ENCODE data around the gene FADS1. TPM values are rescaled to one million over a fixed set of nuclear protein-coding genes. Genes with fewer than 3 reads are reported as not detected.

Gene FADS1
- total and polyA plus RNA-seq, 2 of the 13 experiments (the other 11 are each of a cell fraction or from before 2014, with no cell fraction given), result 91.8 to 108 TPM

- no peak for TF ChIP-seq SNAPC2 (CRISPR knock-in tag; IDR thresholded peaks at IDR 0.05)
- 0 out of 2 replicates have a peak, but pooled peaks have one; percentile 32 for TF ChIP-seq PCBP1 (IDR thresholded peaks at IDR 0.05; ENCODE audit: borderline replicate concordance, low read depth, low read length)
- TF ChIP-seq CREB1 (IDR thresholded peaks at IDR 0.05), result no peak
- TF ChIP-seq CREB1 (CRISPR knock-in tag; IDR thresholded peaks at IDR 0.05), result no peak
- no peak for TF ChIP-seq ZNF292 (CRISPR knock-in tag; IDR thresholded peaks at IDR 0.05; ENCODE audit: borderline replicate concordance, low read depth)
- TF ChIP-seq ESRRA (CRISPR knock-in tag; IDR thresholded peaks at IDR 0.05; ENCODE audit: low read depth), result no peak
- no peak for TF ChIP-seq XBP1 (CRISPR knock-in tag; IDR thresholded peaks at IDR 0.05)
- TF ChIP-seq, protein P1, sequence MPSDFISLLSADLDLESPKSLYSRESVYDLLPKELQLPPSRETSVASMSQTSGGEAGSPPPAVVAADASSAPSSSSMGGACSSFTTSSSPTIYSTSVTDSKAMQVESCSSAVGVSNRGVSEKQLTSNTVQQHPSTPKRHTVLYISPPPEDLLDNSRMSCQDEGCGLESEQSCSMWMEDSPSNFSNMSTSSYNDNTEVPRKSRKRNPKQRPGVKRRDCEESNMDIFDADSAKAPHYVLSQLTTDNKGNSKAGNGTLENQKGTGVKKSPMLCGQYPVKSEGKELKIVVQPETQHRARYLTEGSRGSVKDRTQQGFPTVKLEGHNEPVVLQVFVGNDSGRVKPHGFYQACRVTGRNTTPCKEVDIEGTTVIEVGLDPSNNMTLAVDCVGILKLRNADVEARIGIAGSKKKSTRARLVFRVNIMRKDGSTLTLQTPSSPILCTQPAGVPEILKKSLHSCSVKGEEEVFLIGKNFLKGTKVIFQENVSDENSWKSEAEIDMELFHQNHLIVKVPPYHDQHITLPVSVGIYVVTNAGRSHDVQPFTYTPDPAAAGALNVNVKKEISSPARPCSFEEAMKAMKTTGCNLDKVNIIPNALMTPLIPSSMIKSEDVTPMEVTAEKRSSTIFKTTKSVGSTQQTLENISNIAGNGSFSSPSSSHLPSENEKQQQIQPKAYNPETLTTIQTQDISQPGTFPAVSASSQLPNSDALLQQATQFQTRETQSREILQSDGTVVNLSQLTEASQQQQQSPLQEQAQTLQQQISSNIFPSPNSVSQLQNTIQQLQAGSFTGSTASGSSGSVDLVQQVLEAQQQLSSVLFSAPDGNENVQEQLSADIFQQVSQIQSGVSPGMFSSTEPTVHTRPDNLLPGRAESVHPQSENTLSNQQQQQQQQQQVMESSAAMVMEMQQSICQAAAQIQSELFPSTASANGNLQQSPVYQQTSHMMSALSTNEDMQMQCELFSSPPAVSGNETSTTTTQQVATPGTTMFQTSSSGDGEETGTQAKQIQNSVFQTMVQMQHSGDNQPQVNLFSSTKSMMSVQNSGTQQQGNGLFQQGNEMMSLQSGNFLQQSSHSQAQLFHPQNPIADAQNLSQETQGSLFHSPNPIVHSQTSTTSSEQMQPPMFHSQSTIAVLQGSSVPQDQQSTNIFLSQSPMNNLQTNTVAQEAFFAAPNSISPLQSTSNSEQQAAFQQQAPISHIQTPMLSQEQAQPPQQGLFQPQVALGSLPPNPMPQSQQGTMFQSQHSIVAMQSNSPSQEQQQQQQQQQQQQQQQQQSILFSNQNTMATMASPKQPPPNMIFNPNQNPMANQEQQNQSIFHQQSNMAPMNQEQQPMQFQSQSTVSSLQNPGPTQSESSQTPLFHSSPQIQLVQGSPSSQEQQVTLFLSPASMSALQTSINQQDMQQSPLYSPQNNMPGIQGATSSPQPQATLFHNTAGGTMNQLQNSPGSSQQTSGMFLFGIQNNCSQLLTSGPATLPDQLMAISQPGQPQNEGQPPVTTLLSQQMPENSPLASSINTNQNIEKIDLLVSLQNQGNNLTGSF (CRISPR knock-in tag; IDR thresholded peaks at IDR 0.05), result peak; percentile 9; the same call in 1 of the 2 replicates
- no peak for TF ChIP-seq TCF7 (IDR thresholded peaks at IDR 0.05; ENCODE audit: low read depth)
- TF ChIP-seq, protein P2, sequence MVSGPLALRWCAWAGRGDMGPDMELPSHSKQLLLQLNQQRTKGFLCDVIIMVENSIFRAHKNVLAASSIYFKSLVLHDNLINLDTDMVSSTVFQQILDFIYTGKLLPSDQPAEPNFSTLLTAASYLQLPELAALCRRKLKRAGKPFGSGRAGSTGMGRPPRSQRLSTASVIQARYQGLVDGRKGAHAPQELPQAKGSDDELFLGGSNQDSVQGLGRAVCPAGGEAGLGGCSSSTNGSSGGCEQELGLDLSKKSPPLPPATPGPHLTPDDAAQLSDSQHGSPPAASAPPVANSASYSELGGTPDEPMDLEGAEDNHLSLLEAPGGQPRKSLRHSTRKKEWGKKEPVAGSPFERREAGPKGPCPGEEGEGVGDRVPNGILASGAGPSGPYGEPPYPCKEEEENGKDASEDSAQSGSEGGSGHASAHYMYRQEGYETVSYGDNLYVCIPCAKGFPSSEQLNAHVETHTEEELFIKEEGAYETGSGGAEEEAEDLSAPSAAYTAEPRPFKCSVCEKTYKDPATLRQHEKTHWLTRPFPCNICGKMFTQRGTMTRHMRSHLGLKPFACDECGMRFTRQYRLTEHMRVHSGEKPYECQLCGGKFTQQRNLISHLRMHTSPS (CRISPR knock-in tag; IDR thresholded peaks at IDR 0.05; ENCODE audit: low read depth), result no peak
- TF ChIP-seq ZNF557 (CRISPR knock-in tag; IDR thresholded peaks at IDR 0.05), result no peak
- TF ChIP-seq ZC3H4 (CRISPR knock-in tag; IDR thresholded peaks at IDR 0.05; ENCODE audit: borderline replicate concordance), result no peak
- TF ChIP-seq CBX2 (IDR thresholded peaks at IDR 0.05; ENCODE audit: low read depth, low read length), result no peak
- TF ChIP-seq CBX2 (CRISPR knock-in tag; IDR thresholded peaks at IDR 0.05; ENCODE audit: low read depth), result no peak
- TF ChIP-seq HDAC6 (IDR thresholded peaks at IDR 0.05; ENCODE audit: low read depth, low read length), result no peak
- no peak for TF ChIP-seq GPBP1L1 (CRISPR knock-in tag; IDR thresholded peaks at IDR 0.05)
- TF ChIP-seq HOXA7 (CRISPR knock-in tag; IDR thresholded peaks at IDR 0.05), result no peak
- TF ChIP-seq ZSCAN5A (CRISPR knock-in tag; IDR thresholded peaks at IDR 0.05; ENCODE audit: borderline replicate concordance), result 0 out of 2 replicates have a peak, but pooled peaks have one; percentile 3
- no peak for TF ChIP-seq TBP (CRISPR knock-in tag; IDR thresholded peaks at IDR 0.05)
- no peak for TF ChIP-seq TAF15 (IDR thresholded peaks at IDR 0.05; ENCODE audit: low read depth, low read length, poor library complexity, severe bottlenecking)
These were observed 740 bp downstream of the FADS1 start (continued) for GRCh38 chr11:61815790-61816735.

All from HepG2 (cell line).